Activated CD4-positive, alpha-beta memory T cell treated with anti-CD3 and anti-CD28 coated beads, Interleukin-2, amount 10 ng/mL, durations not matched to agents 7 days and 5 days (primary cell): ENCODE results near the gene SLC35D1. TPM values are rescaled to one million over a fixed set of nuclear protein-coding genes. Genes with fewer than 3 reads are reported as not detected.
"Not testable (repeated sequence)": the region's sequence is repeated elsewhere in the genome, so short reads cannot be mapped to it uniquely, and the experiment has no call there.

Experiments used
- CTCF ChIA-PET: fragments of 350-600 bp; sonication (Branson Sonifier 250); formaldehyde crosslinking; loops from one replicate; lab custom pipeline; 2021; ENCODE audit warnings: antibody characterized with exemption, inconsistent platforms; lab: Charles Lee
- POLR2A ChIA-PET: fragments of 350-600 bp; sonication (Branson Sonifier 250); formaldehyde crosslinking; loops from one replicate; lab custom pipeline; 2021; ENCODE audit warnings: antibody characterized with exemption; lab: Charles Lee
- DNase-seq: peaks from one replicate; pipeline ENCODE4 v3.0.0-alpha.2; 2020
- H3K27ac Mint-ChIP-seq: one replicate; pipeline ENCODE4 v1.8.0; 2021; ENCODE audit warnings: mild to moderate bottlenecking, mixed read lengths
- H3K27me3 Mint-ChIP-seq: one replicate; pipeline ENCODE4 v1.8.0; 2021; ENCODE audit warnings: mixed read lengths
- H3K36me3 Mint-ChIP-seq: one replicate; pipeline ENCODE4 v1.8.0; 2021; ENCODE audit warnings: low read depth, mixed read lengths
- H3K4me1 Mint-ChIP-seq: one replicate; pipeline ENCODE4 v1.8.0; 2021; ENCODE audit warnings: mixed read lengths
- H3K4me3 Mint-ChIP-seq: one replicate; pipeline ENCODE4 v1.8.0; 2021; ENCODE audit warnings: mild to moderate bottlenecking, mixed read lengths
- H3K9me3 Mint-ChIP-seq: one replicate; pipeline ENCODE4 v1.8.0; 2021; ENCODE audit warnings: mixed read lengths
- total RNA-seq, 2 experiments: library from RNA; stranded (reverse); gene quantifications; one replicate each; pipeline ENCODE4 v1.2.3, GENCODE V29; 2021

Gene SLC35D1
- 10 to 100 TPM; 14.2 to 15.7 TPM for total RNA-seq

DNA sequence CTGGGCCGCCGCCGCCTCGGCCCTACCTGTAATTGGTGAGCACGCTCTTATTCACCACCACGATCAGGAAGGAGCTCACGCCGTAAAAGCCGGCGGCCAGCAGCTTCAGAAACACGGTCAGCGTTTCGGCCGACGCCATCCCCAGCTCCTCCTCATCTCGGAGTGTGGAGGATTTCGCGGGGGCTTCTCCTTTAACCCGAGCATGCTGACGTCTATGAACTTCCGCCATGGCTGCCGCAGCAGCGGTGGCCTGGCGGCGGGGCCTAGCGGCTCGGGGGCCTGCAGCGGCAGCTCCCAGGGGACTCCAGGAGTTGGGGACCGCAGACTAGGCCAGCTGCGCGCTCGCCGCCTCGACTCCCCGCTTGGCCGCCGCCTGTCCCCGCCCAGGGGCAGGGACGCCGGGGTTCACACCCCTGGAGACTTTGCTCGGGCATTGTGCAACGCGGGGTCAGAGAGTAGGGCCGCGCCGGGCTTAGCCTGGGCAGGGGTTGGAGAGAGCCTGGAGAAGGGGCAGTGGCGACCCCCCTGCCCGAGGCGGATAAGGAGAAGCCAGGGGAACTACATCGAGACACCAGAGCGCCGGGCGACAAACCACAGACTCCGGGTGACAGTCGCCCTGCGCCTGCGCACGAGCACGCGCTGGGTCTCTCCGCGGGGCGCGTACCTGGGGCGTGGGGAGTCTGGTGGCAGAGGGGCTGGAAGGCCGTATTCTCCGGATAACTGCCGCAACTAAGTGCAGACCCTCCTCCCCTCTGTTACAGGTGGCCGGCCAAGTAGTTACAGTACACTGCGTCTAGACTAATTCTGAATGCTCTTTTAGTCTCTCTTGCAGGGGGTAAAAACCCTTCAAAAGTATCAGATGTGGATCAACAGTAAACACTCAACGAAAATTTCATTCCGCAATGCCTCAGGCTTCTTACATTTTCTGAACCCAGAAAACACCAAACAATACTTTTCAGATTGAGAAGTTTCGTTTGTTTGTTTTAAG, at the start of gene SLC35D1:
Gene SLC35D1, minus strand, starts transcription at position 364 of the 988 bp plus-strand sequence. Its CDS starts 135 bp downstream, at position 229.
- H3K4me3 Mint-ChIP-seq = peak within 1 kb of the TSS; percentile 81
- peaks cover 2% of the 10 kb centered on the region for H3K27me3 Mint-ChIP-seq
- H3K4me1 Mint-ChIP-seq = peaks cover 31% of the 10 kb centered on the region
- H3K36me3 Mint-ChIP-seq = peaks cover 26% of the 10 kb centered on the region
- peak; percentile 81 for DNase-seq
- ChIA-PET POLR2A (interaction anchor here (0.6 to 2.9 kb wide), 25 partner anchors 10 to 872 kb away, joined by 3 to 23 read pairs (median 5); partner anchors contain the start of genes DNAI4, GADD45A, IL23R and MIER1), CTCF (interaction anchor here (0.6 to 7.5 kb wide), 9 partner anchors 51 to 319 kb away, joined by 3 to 45 read pairs (median 4); partner anchors contain the start of genes DNAI4 and MIER1)
- H3K27ac Mint-ChIP-seq = peak within 1 kb of the TSS; percentile 84
- H3K9me3 Mint-ChIP-seq = no peaks in the 10 kb centered on the region

GRCh38 chr1:67103548-67103947, 49.6 kb upstream of the SLC35D1 start:
- no peak overlapping the region for H3K27ac Mint-ChIP-seq
- CTCF ChIA-PET = no interaction called here

DNA sequence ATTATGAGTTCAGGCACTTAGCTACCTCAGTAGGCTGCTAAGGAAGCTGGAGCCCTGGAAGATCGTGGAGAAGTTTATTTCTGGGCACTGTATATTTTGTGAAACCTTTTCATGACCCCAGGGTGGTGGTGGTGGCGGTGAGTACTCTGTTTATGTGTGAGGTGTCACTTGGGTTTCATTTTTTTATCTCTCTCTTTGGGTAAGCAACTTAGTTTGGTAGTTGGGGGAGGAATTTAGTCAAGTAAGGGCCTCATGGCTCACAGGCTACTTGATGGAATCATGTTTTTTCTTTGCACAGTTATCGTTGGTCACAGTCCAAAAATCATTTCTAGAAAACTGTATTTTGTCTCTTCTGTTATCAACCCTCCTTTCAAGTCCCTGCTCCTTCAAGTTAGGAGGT, 46.9 kb upstream of the SLC35D1 start:
- Mint-ChIP-seq H3K4me3 (no peak overlapping the region), H3K27ac (no peak overlapping the region), H3K9me3 (no peaks in the 10 kb centered on the region), H3K36me3 (no peaks in the 10 kb centered on the region), H3K4me1 (no peaks in the 10 kb centered on the region), H3K27me3 (peaks cover 15% of the 10 kb centered on the region)
- ChIA-PET CTCF (no interaction called here), POLR2A (no interaction called here)
- no peak for DNase-seq

More at GRCh38 chr1:67103548-67103947, 49.6 kb upstream of the SLC35D1 start:
- peaks cover 10% of the 10 kb centered on the region for H3K27me3 Mint-ChIP-seq
- no peaks in the 10 kb centered on the region for H3K4me1 Mint-ChIP-seq
- H3K36me3 Mint-ChIP-seq = no peaks in the 10 kb centered on the region
- DNase-seq = no peak
- H3K9me3 Mint-ChIP-seq = no peaks in the 10 kb centered on the region
- POLR2A ChIA-PET = no interaction called here
- H3K4me3 Mint-ChIP-seq = no peak overlapping the region

DNA sequence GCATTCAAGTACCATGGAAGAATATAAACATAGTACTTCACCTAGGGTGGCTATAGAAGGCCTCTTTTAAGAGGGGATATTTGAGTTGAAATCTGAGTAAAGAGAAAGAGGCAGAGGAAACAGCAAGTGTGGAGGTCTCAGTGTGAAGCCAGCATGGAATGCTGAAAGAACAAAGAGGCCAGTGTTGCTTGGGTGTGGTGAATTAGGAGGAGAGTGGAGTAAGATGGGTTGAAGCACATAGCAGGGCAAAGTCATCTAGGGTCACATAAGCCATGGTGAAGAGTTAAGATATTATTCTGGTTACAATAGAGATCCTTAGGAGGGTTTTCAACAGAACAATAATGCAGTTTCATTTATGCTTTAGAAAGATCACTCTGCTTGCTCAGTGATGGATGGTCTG, 43.4 kb upstream of the SLC35D1 start:
- Mint-ChIP-seq H3K36me3 (no peaks in the 10 kb centered on the region), H3K27ac (no peak overlapping the region), H3K27me3 (peaks cover 23% of the 10 kb centered on the region), H3K9me3 (no peaks in the 10 kb centered on the region), H3K4me1 (no peaks in the 10 kb centered on the region), H3K4me3 (no peak overlapping the region)
- CTCF ChIA-PET = no interaction called here
- no peak for DNase-seq
- POLR2A ChIA-PET = no interaction called here

GRCh38 chr1:67094191-67094590, 40.2 kb upstream of the SLC35D1 start:
- no peaks in the 10 kb centered on the region for H3K9me3 Mint-ChIP-seq
- H3K4me1 Mint-ChIP-seq = no peaks in the 10 kb centered on the region
- ChIA-PET POLR2A (no interaction called here), CTCF (interaction anchor here (0.9 kb wide), 1 partner anchor 407 kb away, joined by 3 read pairs; no protein-coding TSS in a partner anchor)
- no peak overlapping the region for H3K27ac Mint-ChIP-seq
- H3K36me3 Mint-ChIP-seq = no peaks in the 10 kb centered on the region
- H3K27me3 Mint-ChIP-seq = peaks cover 13% of the 10 kb centered on the region
- DNase-seq = no peak
- H3K4me3 Mint-ChIP-seq = no peak overlapping the region

DNA sequence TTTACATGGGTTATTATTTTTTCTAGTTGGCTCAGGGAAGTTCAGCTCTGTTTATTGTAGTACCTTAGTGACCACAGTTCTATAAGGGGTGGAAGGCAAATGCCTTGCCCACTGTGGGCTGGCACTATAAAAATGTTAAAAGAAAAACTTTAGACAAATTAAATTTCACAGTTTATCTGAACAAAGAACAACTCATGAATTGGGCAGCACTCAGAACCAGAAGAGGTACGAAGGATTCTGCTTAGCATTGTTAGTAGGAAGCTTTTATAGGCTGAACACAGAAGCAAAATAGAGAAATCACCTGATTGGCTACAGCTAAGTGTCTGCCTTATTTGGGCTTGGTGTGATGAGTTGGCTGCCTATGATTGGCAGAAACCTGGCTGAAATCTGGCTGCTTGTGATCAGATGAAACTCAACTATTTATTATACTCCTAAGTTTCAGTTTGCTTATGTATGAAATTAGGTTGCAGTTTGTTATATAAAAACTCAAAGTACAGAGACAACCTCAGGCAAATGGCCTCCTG, 35.8 kb upstream of the SLC35D1 start:
- Mint-ChIP-seq H3K9me3 (peaks cover 4% of the 10 kb centered on the region), H3K4me3 (no peak overlapping the region), H3K36me3 (no peaks in the 10 kb centered on the region), H3K27ac (no peak overlapping the region), H3K27me3 (peaks cover 4% of the 10 kb centered on the region), H3K4me1 (peaks cover 1% of the 10 kb centered on the region)
- no peak for DNase-seq
- ChIA-PET POLR2A (interaction anchor here (1.0 kb wide), 1 partner anchor 36 kb away, joined by 3 read pairs; the partner anchor contains the start of gene SLC35D1), CTCF (no interaction called here)

DNA sequence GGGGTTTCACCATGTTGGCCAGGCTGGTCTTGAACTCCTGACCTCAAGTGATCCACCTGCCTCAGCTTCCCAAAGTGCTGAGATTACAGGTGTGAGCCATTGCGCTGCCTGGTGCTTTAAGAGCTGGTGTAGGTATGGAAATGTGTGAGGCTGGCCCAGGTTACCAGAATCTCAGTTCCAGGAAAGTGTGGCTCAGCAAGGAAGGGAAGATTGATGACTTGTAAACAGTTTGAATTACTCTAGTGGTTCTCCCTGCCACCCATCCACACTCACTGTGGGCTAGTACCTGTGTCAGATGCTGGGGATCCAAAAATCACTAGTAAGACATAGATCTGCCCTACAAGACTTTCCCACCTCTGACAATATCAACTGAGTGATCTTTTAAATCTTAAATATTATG, 34.5 kb upstream of the SLC35D1 start:
- Mint-ChIP-seq H3K9me3 (peaks cover 4% of the 10 kb centered on the region), H3K4me1 (peaks cover 1% of the 10 kb centered on the region), H3K27me3 (peaks cover 2% of the 10 kb centered on the region), H3K36me3 (no peaks in the 10 kb centered on the region), H3K27ac (no peak overlapping the region), H3K4me3 (no peak overlapping the region)
- CTCF ChIA-PET = no interaction called here
- DNase-seq = no peak
- POLR2A ChIA-PET = no interaction called here

GRCh38 chr1:67085326-67085725, 31.4 kb upstream of the SLC35D1 start:
- H3K36me3 Mint-ChIP-seq = no peaks in the 10 kb centered on the region
- POLR2A ChIA-PET = no interaction called here
- no peak overlapping the region for H3K27ac Mint-ChIP-seq
- H3K27me3 Mint-ChIP-seq = no peaks in the 10 kb centered on the region
- CTCF ChIA-PET = no interaction called here
- no peak overlapping the region for H3K4me3 Mint-ChIP-seq
- peaks cover 4% of the 10 kb centered on the region for H3K9me3 Mint-ChIP-seq
- DNase-seq = no peak
- H3K4me1 Mint-ChIP-seq = peaks cover 1% of the 10 kb centered on the region

DNA sequence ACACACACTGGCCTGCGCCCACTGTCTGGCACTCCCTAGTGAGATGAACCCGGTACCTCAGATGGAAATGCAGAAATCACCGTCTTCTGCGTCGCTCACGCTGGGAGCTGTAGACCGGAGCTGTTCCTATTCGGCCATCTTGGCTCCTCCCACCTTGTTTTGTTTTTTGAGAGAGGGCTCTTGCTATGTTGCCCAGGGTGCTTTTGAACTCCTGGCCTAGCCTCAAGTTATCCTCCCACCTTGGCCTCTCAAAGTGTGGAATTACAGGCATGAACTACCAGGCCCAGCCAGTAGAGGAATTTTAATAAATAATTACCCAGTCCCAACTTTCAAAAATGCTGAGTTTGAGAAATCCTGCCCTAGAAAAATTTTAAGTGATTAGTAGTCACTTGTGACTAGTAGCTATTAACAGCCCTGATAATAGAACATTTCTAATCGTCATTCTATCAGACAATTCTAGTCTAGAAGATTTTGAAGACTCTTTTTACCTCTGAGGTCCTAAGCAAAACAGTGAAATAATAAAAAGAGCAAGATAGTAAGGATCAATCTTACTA, 30.9 kb upstream of the SLC35D1 start:
- no peaks in the 10 kb centered on the region for H3K27me3 Mint-ChIP-seq
- no peak for DNase-seq
- POLR2A ChIA-PET = no interaction called here
- no peak overlapping the region for H3K4me3 Mint-ChIP-seq
- H3K27ac Mint-ChIP-seq = no peak overlapping the region
- H3K4me1 Mint-ChIP-seq = peaks cover 1% of the 10 kb centered on the region
- H3K36me3 Mint-ChIP-seq = no peaks in the 10 kb centered on the region
- CTCF ChIA-PET = no interaction called here
- H3K9me3 Mint-ChIP-seq = peaks cover 4% of the 10 kb centered on the region

GRCh38 chr1:67078291-67078690, 24.3 kb upstream of the SLC35D1 start:
- Mint-ChIP-seq H3K27me3 (peaks cover 1% of the 10 kb centered on the region), H3K9me3 (peaks cover 5% of the 10 kb centered on the region), H3K27ac (no peak overlapping the region), H3K4me1 (no peaks in the 10 kb centered on the region), H3K36me3 (no peaks in the 10 kb centered on the region), H3K4me3 (no peak overlapping the region)
- ChIA-PET POLR2A (no interaction called here), CTCF (no interaction called here)
- DNase-seq = no peak

DNA sequence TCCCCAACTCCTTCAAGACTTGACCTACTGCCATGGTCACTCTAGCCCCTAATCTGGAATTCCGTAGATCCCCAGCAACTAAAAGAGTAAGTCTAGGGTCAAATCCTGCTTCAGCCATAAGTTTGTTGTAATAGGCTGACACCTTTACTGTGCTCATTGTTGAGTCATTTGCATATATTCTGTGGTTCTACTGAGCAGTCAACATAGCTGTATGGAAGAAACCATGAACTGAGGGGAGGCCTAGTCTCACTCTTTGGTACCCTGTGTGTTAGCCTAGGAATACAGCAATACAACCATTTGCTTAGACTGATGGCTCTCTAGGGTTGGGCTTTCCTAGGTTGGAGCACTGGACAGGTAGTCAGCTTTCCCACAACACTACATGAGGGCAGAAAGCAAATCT, 23.6 kb upstream of the SLC35D1 start:
- Mint-ChIP-seq H3K36me3 (no peaks in the 10 kb centered on the region), H3K4me1 (no peaks in the 10 kb centered on the region), H3K27me3 (peaks cover 6% of the 10 kb centered on the region), H3K4me3 (no peak overlapping the region), H3K9me3 (peaks cover 7% of the 10 kb centered on the region), H3K27ac (no peak overlapping the region)
- no peak for DNase-seq
- ChIA-PET CTCF (no interaction called here), POLR2A (no interaction called here)

- CTCF ChIA-PET = interaction anchor here (1.6 kb wide), 1 partner anchor 23 kb away, joined by 4 read pairs; no protein-coding TSS in a partner anchor
- H3K36me3 Mint-ChIP-seq = peaks cover 7% of the 10 kb centered on the region
- POLR2A ChIA-PET = no interaction called here
- no peak for DNase-seq
- H3K4me3 Mint-ChIP-seq = no peak overlapping the region
- H3K4me1 Mint-ChIP-seq = no peaks in the 10 kb centered on the region
- H3K9me3 Mint-ChIP-seq = peaks cover 19% of the 10 kb centered on the region
- no peak overlapping the region for H3K27ac Mint-ChIP-seq
- H3K27me3 Mint-ChIP-seq = peaks cover 7% of the 10 kb centered on the region
Measured at GRCh38 chr1:67072749-67073148, 18.8 kb upstream of the SLC35D1 start.

GRCh38 chr1:67067655-67068054, 13.7 kb upstream of the SLC35D1 start:
- H3K4me3 Mint-ChIP-seq, CTCF ChIA-PET, DNase-seq, H3K27me3 Mint-ChIP-seq, H3K4me1 Mint-ChIP-seq, POLR2A ChIA-PET, H3K27ac Mint-ChIP-seq: not testable (repeated sequence)
- peaks cover 28% of the 10 kb centered on the region for H3K9me3 Mint-ChIP-seq
- H3K36me3 Mint-ChIP-seq = peaks cover 10% of the 10 kb centered on the region
